NCI-H146 treated with DMSO at 0.1 percent for 48 hours (cell line): ENCODE measurements around the gene GTSE1.

Experiments used
- DNase-seq: peaks from one replicate; lab custom pipeline; 2025; ENCODE audit not compliant: unreplicated experiment; lab: John Stamatoyannopoulos, UW

The GTSE1 gene

GRCh38 chr22:46376908-46377524, 80.3 kb downstream of the GTSE1 start:
- no peak for DNase-seq

GRCh38 chr22:46377525-46378425, 81.1 kb downstream of the GTSE1 start:
- DNase-seq, result no peak

GRCh38 chr22:46378426-46379065, 81.9 kb downstream of the GTSE1 start:
- DNase-seq, result no peak

GRCh38 chr22:46379066-46379930, 82.6 kb downstream of the GTSE1 start:
- DNase-seq, result no peak

GRCh38 chr22:46380069-46380468, 83.4 kb downstream of the GTSE1 start:
- no peak for DNase-seq
